Activated CD4-positive, alpha-beta T cell treated with anti-CD3 and anti-CD28 coated beads for 36 hours (primary cell): ENCODE data around the gene TMEM190. TPM values are rescaled to one million over a fixed set of nuclear protein-coding genes. Genes with fewer than 3 reads are reported as not detected.

ENCODE experiments used
- ATAC-seq: fragments of 200-7000 bp; cut with Tn5 transposase; one replicate; pipeline ENCODE4 v1.10.0; 2021; ENCODE audit warnings: mild to moderate bottlenecking, moderate library complexity
- CTCF ChIA-PET: fragments of 350-600 bp; sonication (Branson Sonifier 250); formaldehyde crosslinking; loops from one replicate; lab custom pipeline; 2021; ENCODE audit warnings: antibody characterized with exemption; lab: Charles Lee
- POLR2A ChIA-PET: fragments of 350-600 bp; sonication (Branson Sonifier 250); formaldehyde crosslinking; loops from one replicate; lab custom pipeline; 2021; ENCODE audit warnings: antibody characterized with exemption, inconsistent platforms; lab: Charles Lee
- DNase-seq: peaks from one replicate; pipeline ENCODE4 v3.0.0-alpha.2; 2020
- H3K27ac Mint-ChIP-seq: one replicate; pipeline ENCODE4 v1.8.0; 2021; ENCODE audit warnings: mixed read lengths
- H3K27me3 Mint-ChIP-seq: one replicate; pipeline ENCODE4 v1.8.0; 2021; ENCODE audit warnings: mixed read lengths
- H3K36me3 Mint-ChIP-seq: one replicate; pipeline ENCODE4 v1.8.0; 2021; ENCODE audit warnings: low read depth, mixed read lengths
- H3K4me1 Mint-ChIP-seq: one replicate; pipeline ENCODE4 v1.8.0; 2021; ENCODE audit warnings: mixed read lengths
- H3K4me3 Mint-ChIP-seq: one replicate; pipeline ENCODE4 v1.8.0; 2021; ENCODE audit warnings: mild to moderate bottlenecking, moderate library complexity, mixed read lengths
- H3K9me3 Mint-ChIP-seq: one replicate; pipeline ENCODE4 v1.8.0; 2021; ENCODE audit warnings: low read depth, mixed read lengths
- intact Hi-C, 2 experiments: fragments of 100-400 bp; cut with DNase I in 1 of 2; cut with micrococcal nuclease in 1 of 2; formaldehyde crosslinking; loops; one replicate each; pipeline versions ENCODE4 v1.14.2 to v1.15.1; 2022 to 2024; cut with DNase I, micrococcal nuclease
- total RNA-seq, 2 experiments: library from RNA; stranded (reverse); gene quantifications; one replicate each; pipeline ENCODE4 v1.2.3, GENCODE V29; 2021

The TMEM190 gene
- total RNA-seq, 2 experiments from 2014 or later = not detected

DNA sequence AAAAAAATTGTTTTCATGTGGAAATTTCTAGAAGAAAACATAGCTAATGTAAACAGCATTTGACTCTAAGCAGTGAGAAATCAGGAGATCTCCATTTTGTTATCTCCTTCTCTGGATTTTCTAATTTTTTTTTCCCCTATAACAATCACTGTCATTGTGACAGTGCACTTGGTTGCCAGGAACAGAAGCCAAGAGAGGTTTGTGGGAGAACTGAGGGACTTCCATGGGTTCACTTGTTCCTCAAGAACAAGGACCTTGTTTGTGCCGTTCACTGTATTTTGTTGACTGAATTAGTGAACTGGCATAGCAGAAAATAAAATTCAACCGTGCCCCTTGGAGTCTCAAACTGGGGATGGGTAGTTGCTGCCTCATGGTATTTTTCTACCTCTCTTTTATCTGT lies 49.4 kb downstream of the TMEM190 start:
- Mint-ChIP-seq H3K36me3 (no peaks in the 10 kb centered on the region), H3K4me1 (peaks cover 10% of the 10 kb centered on the region), H3K27ac (no peak overlapping the region), H3K9me3 (no peaks in the 10 kb centered on the region), H3K4me3 (no peak overlapping the region), H3K27me3 (peaks cover 8% of the 10 kb centered on the region)
- no peak for DNase-seq
- intact Hi-C loops = no loop called here
- no peak for ATAC-seq
- ChIA-PET POLR2A (no interaction called here), CTCF (no interaction called here)

Other genes with a start within 250 kb of the TMEM190 start
- under 1 TPM; 0.47 to 0.50 TPM for gene TNNT1, start 227.6 kb upstream of the TMEM190 start, total RNA-seq
- under 1 TPM in 1 of 2 experiments, not detected in 1; 0.32 TPM for gene TNNI3, start 219.1 kb upstream of the TMEM190 start, total RNA-seq
- gene DNAAF3, start 210.2 kb upstream of the TMEM190 start, total RNA-seq = under 1 TPM; 0.53 to 0.72 TPM
- under 1 TPM in 1 of 2 experiments, not detected in 1; 0.37 TPM for gene SYT5, start 196.5 kb upstream of the TMEM190 start, total RNA-seq
- not detected for gene PTPRH, start 167.3 kb upstream of the TMEM190 start, total RNA-seq
- 1 to 10 TPM; 4.9 to 9.0 TPM for gene TMEM86B, start 148.1 kb upstream of the TMEM190 start, total RNA-seq
- 100 to 1,000 TPM; 177 to 201 TPM for gene PPP6R1, start 117.8 kb upstream of the TMEM190 start, total RNA-seq
- gene HSPBP1, start 96.7 kb upstream of the TMEM190 start, total RNA-seq = 10 to 100 TPM; 41.1 to 45.2 TPM
- 1 to 10 TPM; 4.1 to 4.5 TPM for gene BRSK1, start 92.8 kb upstream of the TMEM190 start, total RNA-seq
- not detected for gene TMEM150B, start 51.5 kb upstream of the TMEM190 start, total RNA-seq
- gene KMT5C, start 37.0 kb upstream of the TMEM190 start, total RNA-seq = 10 to 100 TPM; 27.5 to 32.3 TPM
- under 1 TPM; 0.14 to 0.30 TPM for gene COX6B2, start 22.1 kb upstream of the TMEM190 start, total RNA-seq
- gene GARIN5B, start 13.6 kb upstream of the TMEM190 start, total RNA-seq = not detected
- under 1 TPM; 0.09 to 0.18 TPM for gene IL11, start 6.4 kb upstream of the TMEM190 start, total RNA-seq
- 1 to 10 TPM; 5.9 to 6.3 TPM for gene TMEM238, start 7.5 kb downstream of the TMEM190 start, total RNA-seq
- 1,000 to 10,000 TPM; 2,751 to 4,078 TPM for gene RPL28, start 9.1 kb downstream of the TMEM190 start, total RNA-seq
- 100 to 1,000 TPM; 228 to 342 TPM for gene UBE2S, start 31.0 kb downstream of the TMEM190 start, total RNA-seq
- not detected for gene SHISA7, start 66.5 kb downstream of the TMEM190 start, total RNA-seq
- 10 to 100 TPM; 24.3 to 28.0 TPM for gene ISOC2, start 84.8 kb downstream of the TMEM190 start, total RNA-seq
- not detected for gene C19orf85, start 87.9 kb downstream of the TMEM190 start, total RNA-seq
- 1 to 10 TPM; 5.6 to 6.8 TPM for gene ZNF628, start 99.8 kb downstream of the TMEM190 start, total RNA-seq
- 10 to 100 TPM in 1 of 2 experiments, 1 to 10 TPM in 1; 8.2 to 14.8 TPM for gene NAT14, start 108.4 kb downstream of the TMEM190 start, total RNA-seq
- gene SSC5D, start 111.6 kb downstream of the TMEM190 start, total RNA-seq = under 1 TPM; 0.32 to 0.34 TPM
- not detected for gene SBK2, start 160.3 kb downstream of the TMEM190 start, total RNA-seq
- gene SBK3, start 168.7 kb downstream of the TMEM190 start, total RNA-seq = not detected
- 1 to 10 TPM; 7.2 to 7.5 TPM for gene ZNF579, start 204.0 kb downstream of the TMEM190 start, total RNA-seq
- gene FIZ1, start 222.7 kb downstream of the TMEM190 start, total RNA-seq = 10 to 100 TPM; 13.6 to 14.7 TPM
- gene ZNF524, start 223.5 kb downstream of the TMEM190 start, total RNA-seq = 10 to 100 TPM; 16.2 to 18.6 TPM
- 10 to 100 TPM; 11.4 to 12.1 TPM for gene ZNF865, start 228.8 kb downstream of the TMEM190 start, total RNA-seq
- gene ZNF784, start 247.7 kb downstream of the TMEM190 start, total RNA-seq = 1 to 10 TPM; 3.2 to 4.3 TPM